ENCODE data around the gene UBE3B. TPM values are rescaled to one million over a fixed set of nuclear protein-coding genes. Genes with fewer than 3 reads are reported as not detected.

The UBE3B gene
- total RNA-seq, 4 donors from 2014 or later = 45.2 to 63.6 (median 62.8) TPM

- Histone ChIP-seq H3K36me3 (peaks cover 0 to 53% of the 10 kb centered on the region in 2 donors), H3K4me1 (peaks cover 0 to 13% (median 1%) of the 10 kb centered on the region in 3 donors), H3K9me3 (no peaks in the 10 kb centered on the region), H3K27me3 (no peaks in the 10 kb centered on the region), H3K4me3 (no peak overlapping the region), H3K27ac (no peak overlapping the region)
- 72 to 89% methylated on average over 2 of the region's 2 CpGs for WGBS, 2 donors (ENCODE audit: low coverage in 1 of 2)
- TF ChIP-seq POLR2AphosphoS5 (IDR thresholded peaks at IDR 0.05) = no peak
- no peak for TF ChIP-seq POLR2A (IDR thresholded peaks at IDR 0.05)
- TF ChIP-seq, protein P1, sequence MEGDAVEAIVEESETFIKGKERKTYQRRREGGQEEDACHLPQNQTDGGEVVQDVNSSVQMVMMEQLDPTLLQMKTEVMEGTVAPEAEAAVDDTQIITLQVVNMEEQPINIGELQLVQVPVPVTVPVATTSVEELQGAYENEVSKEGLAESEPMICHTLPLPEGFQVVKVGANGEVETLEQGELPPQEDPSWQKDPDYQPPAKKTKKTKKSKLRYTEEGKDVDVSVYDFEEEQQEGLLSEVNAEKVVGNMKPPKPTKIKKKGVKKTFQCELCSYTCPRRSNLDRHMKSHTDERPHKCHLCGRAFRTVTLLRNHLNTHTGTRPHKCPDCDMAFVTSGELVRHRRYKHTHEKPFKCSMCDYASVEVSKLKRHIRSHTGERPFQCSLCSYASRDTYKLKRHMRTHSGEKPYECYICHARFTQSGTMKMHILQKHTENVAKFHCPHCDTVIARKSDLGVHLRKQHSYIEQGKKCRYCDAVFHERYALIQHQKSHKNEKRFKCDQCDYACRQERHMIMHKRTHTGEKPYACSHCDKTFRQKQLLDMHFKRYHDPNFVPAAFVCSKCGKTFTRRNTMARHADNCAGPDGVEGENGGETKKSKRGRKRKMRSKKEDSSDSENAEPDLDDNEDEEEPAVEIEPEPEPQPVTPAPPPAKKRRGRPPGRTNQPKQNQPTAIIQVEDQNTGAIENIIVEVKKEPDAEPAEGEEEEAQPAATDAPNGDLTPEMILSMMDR (IDR thresholded peaks at IDR 0.05) = no peak
- TF ChIP-seq EP300 (IDR thresholded peaks at IDR 0.05) = no peak
- ATAC-seq = no peak
Measured at GRCh38 chr12:109445191-109445609, 32.2 kb upstream of the UBE3B start.

GRCh38 chr12:109446869-109447268, 30.6 kb upstream of the UBE3B start:
- Histone ChIP-seq H3K9me3 (no peaks in the 10 kb centered on the region), H3K4me3 (no peak overlapping the region), H3K27me3 (no peaks in the 10 kb centered on the region), H3K36me3 (peaks cover 0 to 65% of the 10 kb centered on the region in 2 donors), H3K4me1 (peaks cover 0 to 30% (median 8%) of the 10 kb centered on the region in 3 donors), H3K27ac (no peak overlapping the region)
- ATAC-seq = no peak
- TF ChIP-seq POLR2AphosphoS5 (IDR thresholded peaks at IDR 0.05) (no peak), EP300 (IDR thresholded peaks at IDR 0.05) (no peak), POLR2A (IDR thresholded peaks at IDR 0.05) (no peak)
- TF ChIP-seq, protein P1 (IDR thresholded peaks at IDR 0.05) = no peak
- 43% methylated on average over 1 of the region's 8 CpGs; no CpG with 5 or more reads in 1 of the 2 donors for WGBS, 2 donors (ENCODE audit: low coverage in 1 of 2)

GRCh38 chr12:109447482-109447881, 30.0 kb upstream of the UBE3B start:
- no peak for TF ChIP-seq POLR2AphosphoS5 (IDR thresholded peaks at IDR 0.05)
- TF ChIP-seq, protein P1 (IDR thresholded peaks at IDR 0.05) = no peak
- no peak for TF ChIP-seq EP300 (IDR thresholded peaks at IDR 0.05)
- no peak for TF ChIP-seq POLR2A (IDR thresholded peaks at IDR 0.05)
- Histone ChIP-seq H3K27ac (no peak overlapping the region), H3K4me3 (no peak overlapping the region), H3K4me1 (peaks cover 0 to 34% (median 8%) of the 10 kb centered on the region in 3 donors), H3K27me3 (no peaks in the 10 kb centered on the region), H3K9me3 (no peaks in the 10 kb centered on the region), H3K36me3 (peaks cover 0 to 66% of the 10 kb centered on the region in 2 donors)
- no peak for ATAC-seq
- 75 to 93% methylated on average over 2 to 3 of the region's 9 CpGs for WGBS, 2 donors (ENCODE audit: low coverage in 1 of 2)

- peak overlapping the region in 1 of 4 donors; percentile 13 for H3K27ac ChIP-seq
Measured at GRCh38 chr12:109448272-109448671, 29.2 kb upstream of the UBE3B start.

More at GRCh38 chr12:109448272-109448671, 29.2 kb upstream of the UBE3B start:
- TF ChIP-seq POLR2AphosphoS5 (IDR thresholded peaks at IDR 0.05) (no peak), EP300 (IDR thresholded peaks at IDR 0.05) (no peak), POLR2A (IDR thresholded peaks at IDR 0.05) (no peak)
- TF ChIP-seq, protein P1 (IDR thresholded peaks at IDR 0.05) = no peak
- ATAC-seq = no peak
- 73 to 100% methylated on average over 1 to 4 of the region's 5 CpGs for WGBS, 2 donors (ENCODE audit: low coverage in 1 of 2)
- peaks cover 0 to 42% (median 8%) of the 10 kb centered on the region in 3 donors for H3K4me1 ChIP-seq
- H3K4me3 ChIP-seq = no peak overlapping the region
- H3K36me3 ChIP-seq = peaks cover 0 to 74% of the 10 kb centered on the region in 2 donors
- H3K9me3 ChIP-seq = no peaks in the 10 kb centered on the region
- no peaks in the 10 kb centered on the region for H3K27me3 ChIP-seq
